ENCODE results near the gene PDIA2.

The PDIA2 gene

GRCh38 chr16:276426-277077 lies 6.4 kb upstream of the PDIA2 start:
- Histone ChIP-seq H3K36me3 (no peaks in the 10 kb centered on the region), H3K4me1 (no peaks in the 10 kb centered on the region), H3K4me3 (ENCODE audit: low read depth, low read length) (no peak overlapping the region), H3K9me3 (no peaks in the 10 kb centered on the region), H3K27me3 (peaks cover 10% of the 10 kb centered on the region)
- TF ChIP-seq, protein P1, sequence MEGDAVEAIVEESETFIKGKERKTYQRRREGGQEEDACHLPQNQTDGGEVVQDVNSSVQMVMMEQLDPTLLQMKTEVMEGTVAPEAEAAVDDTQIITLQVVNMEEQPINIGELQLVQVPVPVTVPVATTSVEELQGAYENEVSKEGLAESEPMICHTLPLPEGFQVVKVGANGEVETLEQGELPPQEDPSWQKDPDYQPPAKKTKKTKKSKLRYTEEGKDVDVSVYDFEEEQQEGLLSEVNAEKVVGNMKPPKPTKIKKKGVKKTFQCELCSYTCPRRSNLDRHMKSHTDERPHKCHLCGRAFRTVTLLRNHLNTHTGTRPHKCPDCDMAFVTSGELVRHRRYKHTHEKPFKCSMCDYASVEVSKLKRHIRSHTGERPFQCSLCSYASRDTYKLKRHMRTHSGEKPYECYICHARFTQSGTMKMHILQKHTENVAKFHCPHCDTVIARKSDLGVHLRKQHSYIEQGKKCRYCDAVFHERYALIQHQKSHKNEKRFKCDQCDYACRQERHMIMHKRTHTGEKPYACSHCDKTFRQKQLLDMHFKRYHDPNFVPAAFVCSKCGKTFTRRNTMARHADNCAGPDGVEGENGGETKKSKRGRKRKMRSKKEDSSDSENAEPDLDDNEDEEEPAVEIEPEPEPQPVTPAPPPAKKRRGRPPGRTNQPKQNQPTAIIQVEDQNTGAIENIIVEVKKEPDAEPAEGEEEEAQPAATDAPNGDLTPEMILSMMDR (IDR thresholded peaks at IDR 0.05; ENCODE audit: low read depth, low read length): no peak
- peak; percentile 11 for DNase-seq

GRCh38 chr16:278863-279366 lies 4.0 kb upstream of the PDIA2 start:
- H3K4me1 ChIP-seq: no peaks in the 10 kb centered on the region
- TF ChIP-seq, protein P1 (IDR thresholded peaks at IDR 0.05; ENCODE audit: low read depth, low read length): no peak
- H3K4me3 ChIP-seq (ENCODE audit: low read depth, low read length): no peak overlapping the region
- no peaks in the 10 kb centered on the region for H3K36me3 ChIP-seq
- DNase-seq: peak; percentile 34
- H3K9me3 ChIP-seq: no peaks in the 10 kb centered on the region
- peaks cover 10% of the 10 kb centered on the region for H3K27me3 ChIP-seq

DNA sequence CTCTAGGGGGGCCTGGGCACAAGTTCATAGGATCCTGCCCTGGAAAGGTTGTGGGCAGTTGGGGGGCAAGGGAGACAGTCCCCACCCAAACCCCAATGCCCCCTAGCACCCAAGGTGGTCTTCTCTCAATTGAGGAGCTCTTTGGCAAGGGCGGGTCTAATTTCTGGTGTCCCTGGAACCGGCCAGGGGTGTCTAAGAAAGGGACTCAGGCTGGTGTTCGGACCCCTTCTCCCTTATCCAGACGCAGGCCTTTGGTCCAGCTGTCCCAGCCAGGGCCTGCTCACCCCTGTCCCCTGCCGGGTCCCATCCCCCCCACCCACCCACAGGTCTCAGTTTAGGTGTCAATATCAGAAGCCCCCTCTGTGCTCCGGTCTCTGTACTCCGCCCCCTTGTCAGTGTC lies 3.4 kb upstream of the PDIA2 start:
- H3K4me3 ChIP-seq (ENCODE audit: low read depth, low read length): no peak overlapping the region; the same call in 1 of the 2 replicates
- peak; percentile 11 for DNase-seq
- TF ChIP-seq, protein P1 (IDR thresholded peaks at IDR 0.05; ENCODE audit: low read depth, low read length): no peak
- H3K27me3 ChIP-seq: peaks cover 10% of the 10 kb centered on the region
- no peaks in the 10 kb centered on the region for H3K4me1 ChIP-seq
- no peaks in the 10 kb centered on the region for H3K9me3 ChIP-seq
- H3K36me3 ChIP-seq: peaks cover 1% of the 10 kb centered on the region

GRCh38 chr16:280005-280460 lies 2.9 kb upstream of the PDIA2 start:
- DNase-seq: peak; percentile 37
- Histone ChIP-seq H3K9me3 (no peaks in the 10 kb centered on the region), H3K27me3 (peaks cover 8% of the 10 kb centered on the region), H3K4me1 (no peaks in the 10 kb centered on the region), H3K4me3 (ENCODE audit: low read depth, low read length) (peak overlapping the region; percentile 33), H3K36me3 (peaks cover 6% of the 10 kb centered on the region)
- TF ChIP-seq, protein P1 (IDR thresholded peaks at IDR 0.05; ENCODE audit: low read depth, low read length): no peak

GRCh38 chr16:280552-280951 lies 2.4 kb upstream of the PDIA2 start, which contains the start of gene ARHGDIG:
Gene ARHGDIG, plus strand, starts transcription at chr16:280591. Its CDS starts 90 bp downstream, at chr16:280681.
- H3K4me3 ChIP-seq (ENCODE audit: low read depth, low read length): peak within 1 kb of the TSS; percentile 53
- peaks cover 7% of the 10 kb centered on the region for H3K36me3 ChIP-seq
- DNase-seq: peak; percentile 32
- TF ChIP-seq, protein P1 (IDR thresholded peaks at IDR 0.05; ENCODE audit: low read depth, low read length): no peak
- H3K27me3 ChIP-seq: peaks cover 4% of the 10 kb centered on the region; the same call in 1 of the 2 replicates
- no peaks in the 10 kb centered on the region for H3K9me3 ChIP-seq
- no peaks in the 10 kb centered on the region for H3K4me1 ChIP-seq
